ENCODE results near the gene E2F3. TPM values are rescaled to one million over a fixed set of nuclear protein-coding genes. Genes with fewer than 3 reads are reported as not detected.

Gene E2F3
- total and polyA plus RNA-seq, 9 donors = 0.36 to 7.3 (median 2.7) TPM

- 86 to 89% (median 89%) methylated on average over 3 of the region's 3 CpGs for WGBS, 3 donors
These were observed 24.8 kb downstream of the E2F3 start for GRCh38 chr6:20426177-20427082.

GRCh38 chr6:20427856-20428255 lies 26.2 kb downstream of the E2F3 start:
- intact Hi-C loops (cut with DNase I) = no loop called here
- no peak overlapping the region for H3K27ac ChIP-seq
- no peaks in the 10 kb centered on the region for H3K4me1 ChIP-seq (ENCODE audit: insufficient read depth)
- DNase-seq = no peak
- TF ChIP-seq, protein P1, sequence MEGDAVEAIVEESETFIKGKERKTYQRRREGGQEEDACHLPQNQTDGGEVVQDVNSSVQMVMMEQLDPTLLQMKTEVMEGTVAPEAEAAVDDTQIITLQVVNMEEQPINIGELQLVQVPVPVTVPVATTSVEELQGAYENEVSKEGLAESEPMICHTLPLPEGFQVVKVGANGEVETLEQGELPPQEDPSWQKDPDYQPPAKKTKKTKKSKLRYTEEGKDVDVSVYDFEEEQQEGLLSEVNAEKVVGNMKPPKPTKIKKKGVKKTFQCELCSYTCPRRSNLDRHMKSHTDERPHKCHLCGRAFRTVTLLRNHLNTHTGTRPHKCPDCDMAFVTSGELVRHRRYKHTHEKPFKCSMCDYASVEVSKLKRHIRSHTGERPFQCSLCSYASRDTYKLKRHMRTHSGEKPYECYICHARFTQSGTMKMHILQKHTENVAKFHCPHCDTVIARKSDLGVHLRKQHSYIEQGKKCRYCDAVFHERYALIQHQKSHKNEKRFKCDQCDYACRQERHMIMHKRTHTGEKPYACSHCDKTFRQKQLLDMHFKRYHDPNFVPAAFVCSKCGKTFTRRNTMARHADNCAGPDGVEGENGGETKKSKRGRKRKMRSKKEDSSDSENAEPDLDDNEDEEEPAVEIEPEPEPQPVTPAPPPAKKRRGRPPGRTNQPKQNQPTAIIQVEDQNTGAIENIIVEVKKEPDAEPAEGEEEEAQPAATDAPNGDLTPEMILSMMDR (IDR thresholded peaks at IDR 0.05) = no peak
- TF ChIP-seq EP300 (IDR thresholded peaks at IDR 0.05) = no peak
- no peak for TF ChIP-seq POLR2A (IDR thresholded peaks at IDR 0.05)
- no peaks in the 10 kb centered on the region for H3K9me3 ChIP-seq
- no peaks in the 10 kb centered on the region for H3K27me3 ChIP-seq
- H3K36me3 ChIP-seq = no peaks in the 10 kb centered on the region
- WGBS, 3 donors = 75 to 95% (median 80%) methylated on average over 6 of the region's 6 CpGs
- no peak overlapping the region for H3K4me3 ChIP-seq

More at GRCh38 chr6:20426177-20427082, 24.8 kb downstream of the E2F3 start:
- TF ChIP-seq POLR2A (IDR thresholded peaks at IDR 0.05) (no peak), EP300 (IDR thresholded peaks at IDR 0.05) (no peak)
- TF ChIP-seq, protein P1 (IDR thresholded peaks at IDR 0.05) = no peak
- intact Hi-C loops (cut with DNase I) = no loop called here
- no peaks in the 10 kb centered on the region for H3K27me3 ChIP-seq
- DNase-seq = no peak
- H3K4me1 ChIP-seq (ENCODE audit: insufficient read depth) = no peaks in the 10 kb centered on the region
- H3K36me3 ChIP-seq = no peaks in the 10 kb centered on the region
- no peak overlapping the region for H3K27ac ChIP-seq
- H3K4me3 ChIP-seq = no peak overlapping the region
- H3K9me3 ChIP-seq = no peaks in the 10 kb centered on the region

GRCh38 chr6:20432692-20433091 lies 31.0 kb downstream of the E2F3 start:
- Histone ChIP-seq H3K27ac (no peak overlapping the region), H3K9me3 (no peaks in the 10 kb centered on the region), H3K4me3 (no peak overlapping the region), H3K27me3 (no peaks in the 10 kb centered on the region), H3K36me3 (no peaks in the 10 kb centered on the region), H3K4me1 (ENCODE audit: insufficient read depth) (no peaks in the 10 kb centered on the region)
- 96 to 99% (median 98%) methylated on average over 5 of the region's 5 CpGs for WGBS, 3 donors
- intact Hi-C loops (cut with DNase I) = no loop called here
- TF ChIP-seq EP300 (IDR thresholded peaks at IDR 0.05) = no peak
- TF ChIP-seq POLR2A (IDR thresholded peaks at IDR 0.05) = no peak
- TF ChIP-seq, protein P1 (IDR thresholded peaks at IDR 0.05) = no peak
- no peak for DNase-seq

- no peak for DNase-seq
- 93 to 99% (median 95%) methylated on average over 3 of the region's 3 CpGs for WGBS, 3 donors
- H3K4me3 ChIP-seq = no peak overlapping the region
- intact Hi-C loops (cut with DNase I) = no loop called here
- H3K9me3 ChIP-seq = no peaks in the 10 kb centered on the region
- H3K27me3 ChIP-seq = no peaks in the 10 kb centered on the region
- H3K36me3 ChIP-seq = no peaks in the 10 kb centered on the region
- H3K27ac ChIP-seq = no peak overlapping the region
- no peaks in the 10 kb centered on the region for H3K4me1 ChIP-seq (ENCODE audit: insufficient read depth)
- TF ChIP-seq, protein P1 (IDR thresholded peaks at IDR 0.05) = no peak
- no peak for TF ChIP-seq POLR2A (IDR thresholded peaks at IDR 0.05)
- no peak for TF ChIP-seq EP300 (IDR thresholded peaks at IDR 0.05)
These were observed 31.6 kb downstream of the E2F3 start for GRCh38 chr6:20433321-20433720.
